T-helper 22 cell (primary cell): ENCODE data around the gene PDE6A.
"Not testable (repeated sequence)": the region's sequence is repeated elsewhere in the genome, so short reads cannot be mapped to it uniquely, and the experiment has no call there.

Source experiments
- DNase-seq: peaks from one replicate; pipeline ENCODE4 v3.0.0-alpha.2; 2020; ENCODE audit warnings: low read depth

PDE6A gene

DNA sequence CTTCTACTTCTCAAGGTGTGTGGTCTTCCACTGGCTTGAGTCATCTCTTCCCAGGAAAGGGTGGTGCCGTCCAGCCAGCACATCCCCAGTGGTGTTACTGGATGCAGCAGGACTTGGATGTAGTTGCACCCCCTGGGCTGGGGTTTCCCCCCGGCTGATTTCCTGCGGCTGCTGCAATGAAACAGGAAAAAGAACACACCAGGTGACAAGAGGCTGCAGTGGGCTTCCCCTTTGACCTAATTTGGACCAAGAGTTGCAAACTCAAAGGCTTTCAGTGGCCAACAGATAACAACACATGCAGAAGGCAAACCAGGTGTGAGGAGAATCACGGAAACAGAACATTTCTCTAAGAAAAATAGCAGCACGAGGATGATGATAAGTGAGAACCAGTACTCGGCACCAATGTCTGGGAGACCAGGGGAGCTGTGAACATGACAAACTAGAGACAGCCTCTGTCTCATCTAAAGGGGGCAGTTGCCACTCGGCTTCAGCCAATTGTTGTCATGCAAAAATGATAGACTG, 83.7 kb downstream of the PDE6A start:
- no peak for DNase-seq

DNA sequence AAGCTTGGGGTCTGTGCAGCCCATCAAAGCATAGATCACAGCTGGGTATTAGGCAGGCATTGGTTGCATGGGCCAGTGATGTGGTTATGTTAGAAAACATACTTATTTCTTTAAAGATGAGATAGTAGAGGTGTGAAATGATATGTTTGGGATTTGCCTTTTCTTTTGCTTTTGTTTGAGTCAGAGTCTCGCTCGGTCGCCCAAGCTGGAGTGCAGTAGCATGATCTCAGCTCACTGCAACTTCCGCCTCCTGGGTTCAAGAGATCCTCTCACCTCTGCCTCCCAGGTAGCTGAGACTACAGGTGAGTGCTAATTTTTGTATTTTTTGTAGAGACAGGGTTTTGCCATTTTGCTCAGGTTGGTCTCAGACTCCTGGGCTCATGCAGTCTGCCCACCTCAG, 84.8 kb downstream of the PDE6A start:
- DNase-seq: no peak

DNA sequence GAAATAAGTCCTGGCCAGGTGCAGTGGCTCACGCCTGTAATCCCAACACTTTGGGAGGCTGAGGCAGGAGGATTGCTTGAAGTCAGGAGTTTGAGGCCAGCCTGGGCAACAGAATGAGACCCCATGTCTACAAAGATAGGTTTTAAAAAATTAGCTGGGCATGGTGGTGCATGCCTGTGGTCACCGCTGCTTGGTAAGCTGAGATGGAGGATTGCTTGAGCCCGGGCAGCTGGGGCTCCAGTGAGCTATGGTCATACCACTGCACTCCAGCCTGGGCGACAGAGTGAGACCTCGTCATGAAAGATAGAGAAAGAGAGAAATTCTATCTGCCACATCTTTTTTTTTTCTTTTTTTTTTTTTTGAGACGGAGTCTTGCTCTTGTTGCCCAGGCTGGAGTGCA, 86.1 kb downstream of the PDE6A start:
- not testable (repeated sequence) for DNase-seq

DNA sequence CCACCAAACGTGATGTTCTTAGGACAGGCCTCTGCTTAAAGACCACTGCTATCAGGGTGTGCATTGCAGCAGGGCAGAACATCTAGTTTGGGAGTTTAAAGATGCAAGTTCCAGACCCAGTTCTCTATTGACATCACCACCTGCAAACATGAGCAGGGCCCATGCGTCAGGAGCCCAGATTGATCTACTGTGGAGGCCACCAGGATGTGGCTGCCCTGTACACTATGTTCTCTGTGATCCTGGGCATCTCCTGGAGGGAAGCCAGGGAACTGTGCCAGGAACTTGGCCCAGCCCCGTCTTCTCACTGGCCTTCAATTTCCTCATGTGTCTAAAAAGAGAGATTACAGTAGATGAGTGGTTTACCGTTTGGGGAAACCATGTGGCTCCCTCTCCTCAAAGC, 87.1 kb downstream of the PDE6A start:
- no peak for DNase-seq

DNA sequence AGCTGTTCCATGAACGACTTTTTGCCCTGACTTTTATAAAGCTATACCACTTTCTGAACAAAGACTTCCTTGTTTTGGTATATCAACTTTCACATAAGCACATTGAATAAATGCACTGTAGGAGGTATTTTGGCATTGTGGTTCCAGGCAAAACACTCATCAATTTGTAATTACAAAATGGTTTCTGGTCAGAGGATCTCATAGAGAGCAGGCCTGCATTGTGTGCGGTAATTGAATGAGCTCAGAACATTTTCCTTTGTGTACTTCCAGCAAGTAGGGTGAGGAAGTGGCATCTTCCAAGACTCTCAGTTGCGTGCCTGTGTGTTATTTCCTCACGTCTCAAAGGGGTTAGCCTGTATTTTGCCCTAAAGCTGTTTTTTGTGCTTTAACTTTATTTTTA, 89.2 kb downstream of the PDE6A start:
- DNase-seq: no peak

DNA sequence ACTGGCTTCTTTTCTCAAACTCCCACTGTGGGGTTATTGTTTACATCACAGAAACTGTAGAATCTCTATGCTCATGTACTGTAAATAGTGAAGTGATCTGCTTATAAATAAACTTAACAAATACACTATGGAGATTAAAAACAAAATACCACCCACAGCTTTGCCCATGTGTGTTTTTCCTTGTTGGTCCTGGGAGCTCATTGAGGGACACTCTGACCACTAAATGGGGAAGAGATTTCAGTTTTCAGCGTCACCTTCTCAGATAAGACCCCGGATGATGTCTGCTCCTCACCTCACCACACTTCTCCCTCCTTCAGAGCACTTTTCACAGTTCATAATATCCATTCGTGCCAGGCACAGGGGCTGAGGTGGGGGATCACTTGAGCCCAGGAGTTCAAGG, 89.7 kb downstream of the PDE6A start:
- DNase-seq: no peak

DNA sequence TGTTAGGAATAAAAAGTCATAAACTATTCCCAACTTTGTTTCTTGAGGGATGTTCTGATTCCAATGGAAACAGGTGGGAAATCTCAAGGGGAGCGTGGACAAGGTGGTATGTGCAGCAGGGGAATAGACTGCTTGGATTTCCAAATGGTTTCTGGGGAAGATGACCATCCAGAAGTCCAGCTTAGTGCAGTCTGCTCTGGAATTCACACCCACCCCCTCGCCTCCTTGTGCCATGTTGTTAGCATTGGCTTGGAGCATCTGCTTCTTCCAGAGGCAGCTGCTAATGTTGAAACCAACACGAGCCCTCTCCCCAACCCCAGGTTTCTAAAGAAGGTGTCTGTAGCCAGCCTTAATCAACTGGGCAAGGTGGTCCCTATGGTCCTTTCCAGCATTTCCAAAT, 90.9 kb downstream of the PDE6A start:
- no peak for DNase-seq

DNA sequence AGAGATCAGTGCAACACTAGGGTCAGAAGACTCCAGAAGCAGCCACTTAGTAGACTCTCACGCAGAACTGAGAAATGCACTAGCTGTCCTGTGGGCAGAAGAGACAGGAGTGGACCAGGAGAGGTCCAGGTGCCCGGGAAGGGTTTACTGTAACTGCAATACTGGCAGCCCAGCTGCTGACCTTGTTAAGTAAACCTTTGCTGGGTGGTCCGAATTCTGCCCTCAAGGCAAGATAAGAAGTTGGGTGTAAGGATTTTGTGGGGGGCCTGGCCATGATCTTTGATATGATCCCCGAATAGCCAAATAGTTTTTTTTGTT, 91.3 kb downstream of the PDE6A start:
- DNase-seq: no peak

DNA sequence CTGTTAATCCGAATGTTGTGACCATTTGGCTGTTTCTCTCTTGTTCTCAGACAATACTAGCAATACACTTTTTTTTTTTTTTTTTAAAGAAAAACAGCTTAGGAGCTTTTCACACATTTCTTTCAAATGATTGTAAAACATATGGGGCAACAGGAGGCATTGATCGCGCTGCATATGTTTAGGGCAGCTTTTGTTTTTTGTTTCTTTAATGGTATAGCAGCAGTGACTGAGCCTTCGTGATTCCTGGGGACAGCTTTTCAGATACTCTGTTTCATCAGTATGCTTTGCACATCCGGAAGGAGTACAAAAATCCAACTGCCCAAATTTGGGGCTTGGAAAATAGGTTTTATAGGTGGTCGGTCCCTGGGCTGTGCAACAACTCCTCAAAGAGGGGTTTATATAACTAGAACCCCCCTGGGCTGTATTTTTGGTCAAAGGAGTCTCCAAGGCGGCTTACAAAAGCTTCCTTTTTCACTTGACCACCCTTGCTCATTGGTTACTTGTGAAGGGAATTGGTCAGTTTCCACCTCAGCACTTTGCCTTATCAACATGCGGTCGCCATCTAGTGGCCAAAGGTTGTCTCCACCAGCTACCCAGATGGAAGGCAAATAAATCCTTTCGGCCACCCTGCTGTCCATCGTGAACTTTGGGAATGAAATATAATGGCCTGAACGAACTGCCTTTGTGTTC, 91.8 kb downstream of the PDE6A start:
- no peak for DNase-seq

DNA sequence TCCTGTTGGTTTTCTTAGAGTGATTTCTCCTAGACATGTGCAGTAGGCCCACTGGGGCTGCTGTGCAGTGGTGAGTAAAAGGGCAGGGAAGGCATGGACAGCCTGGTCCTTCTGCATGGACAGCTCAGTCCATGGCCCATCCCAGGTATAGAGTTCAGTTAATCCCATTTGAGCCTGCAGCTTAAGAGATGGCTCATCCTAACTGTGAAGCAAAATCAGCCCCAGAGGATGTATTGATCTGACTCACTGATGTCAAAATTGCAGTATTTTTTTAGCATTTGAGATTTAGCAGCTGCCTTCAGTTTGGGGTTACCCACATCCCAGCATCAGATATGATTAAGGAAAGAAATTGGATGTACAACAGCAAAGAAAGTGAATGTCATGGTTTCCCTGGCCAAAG, 93.4 kb downstream of the PDE6A start:
- DNase-seq: no peak

DNA sequence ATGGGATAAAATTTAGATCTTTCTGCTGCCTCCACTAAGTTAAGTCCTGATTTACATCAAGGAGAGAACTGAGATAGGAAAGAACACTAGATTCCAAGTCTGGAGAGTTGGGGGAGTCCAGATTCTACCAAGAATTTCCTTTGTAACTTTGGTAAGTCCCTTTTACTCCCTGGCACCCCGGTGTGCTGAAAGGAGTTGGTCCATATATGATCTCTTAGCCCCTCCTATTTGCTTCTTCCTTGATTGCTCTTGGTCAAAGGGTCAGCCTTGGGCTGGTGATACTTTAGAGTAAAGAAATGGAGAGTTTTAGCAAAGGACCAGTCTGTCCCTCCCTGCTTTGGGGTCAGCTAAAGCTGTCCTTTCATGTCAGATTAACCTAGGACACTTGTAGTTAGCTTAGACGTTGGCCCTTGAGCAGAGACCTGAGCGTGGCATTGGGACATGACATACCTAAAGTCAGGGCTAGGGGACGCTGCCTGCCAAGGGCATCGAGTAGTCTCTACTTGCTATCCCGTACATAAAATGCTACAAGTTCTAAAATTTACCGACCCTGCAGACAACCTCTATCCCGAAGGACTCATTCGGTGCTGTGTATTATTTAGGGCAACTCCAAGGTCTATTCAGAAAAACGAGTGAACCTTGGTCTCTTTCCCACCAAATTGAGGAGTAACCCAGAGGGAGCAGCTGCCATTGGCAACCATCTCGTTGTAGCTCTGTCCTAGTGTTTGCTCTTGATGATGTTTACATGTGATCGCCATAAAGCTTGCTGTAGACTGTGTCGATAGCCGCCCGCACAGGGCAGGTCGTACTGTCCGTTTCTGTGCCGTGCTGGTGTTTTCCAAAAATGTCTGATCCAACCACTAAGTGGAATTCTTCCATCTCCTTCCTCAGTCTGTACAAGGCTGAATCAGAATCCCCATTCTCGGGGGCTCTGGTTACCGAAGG, 94.4 kb downstream of the PDE6A start:
- DNase-seq: no peak

DNA sequence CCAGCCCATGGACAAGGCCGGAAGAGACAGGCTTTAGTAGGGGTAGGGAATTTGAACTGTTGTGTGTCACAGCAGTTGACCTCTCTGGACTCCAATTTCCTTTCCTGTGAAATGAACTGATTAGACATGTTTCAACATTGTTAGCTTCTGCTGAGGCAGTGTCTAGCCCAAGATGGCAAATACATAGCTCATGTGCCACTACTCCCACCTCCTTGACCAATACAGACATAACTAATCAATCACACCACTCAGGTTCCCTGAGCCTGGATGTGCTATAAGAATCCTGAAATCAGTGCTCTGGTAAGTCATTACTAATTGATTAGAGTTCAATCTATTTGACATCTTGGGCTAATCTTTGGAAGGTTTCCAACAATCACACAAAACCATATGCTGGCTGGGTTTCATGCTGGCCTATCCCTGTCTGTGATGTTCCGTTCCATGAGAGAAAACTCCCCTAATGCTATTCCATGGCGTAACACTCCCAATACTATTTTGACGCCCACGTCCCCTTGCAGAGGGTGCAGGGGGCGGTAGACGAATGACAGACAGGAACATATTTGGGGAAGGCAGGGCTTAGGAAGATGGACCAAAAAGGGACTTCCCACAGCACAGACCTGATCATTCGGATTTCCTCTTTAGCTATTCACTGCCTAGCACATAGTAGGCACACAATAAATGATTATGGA, 95.2 kb downstream of the PDE6A start:
- DNase-seq: no peak

DNA sequence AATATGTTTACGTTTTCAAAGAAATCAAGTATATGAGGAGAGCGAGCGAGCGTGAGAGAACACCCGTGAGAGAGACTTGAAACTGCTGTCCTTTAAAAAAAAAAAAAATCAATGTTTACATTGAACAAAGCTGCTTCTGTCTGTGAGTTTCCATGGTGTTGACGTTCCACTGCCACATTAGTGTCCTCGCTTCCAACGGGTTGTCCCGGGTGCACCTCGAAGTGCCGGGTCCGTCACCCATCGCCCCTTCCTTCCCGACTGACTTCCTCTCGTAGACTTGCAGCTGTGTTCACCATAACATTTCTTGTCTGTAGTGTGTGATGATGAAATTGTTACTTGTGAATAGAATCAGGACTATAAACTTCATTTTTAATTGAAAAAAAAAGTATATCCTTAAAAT, 97.0 kb downstream of the PDE6A start:
- no peak for DNase-seq

DNA sequence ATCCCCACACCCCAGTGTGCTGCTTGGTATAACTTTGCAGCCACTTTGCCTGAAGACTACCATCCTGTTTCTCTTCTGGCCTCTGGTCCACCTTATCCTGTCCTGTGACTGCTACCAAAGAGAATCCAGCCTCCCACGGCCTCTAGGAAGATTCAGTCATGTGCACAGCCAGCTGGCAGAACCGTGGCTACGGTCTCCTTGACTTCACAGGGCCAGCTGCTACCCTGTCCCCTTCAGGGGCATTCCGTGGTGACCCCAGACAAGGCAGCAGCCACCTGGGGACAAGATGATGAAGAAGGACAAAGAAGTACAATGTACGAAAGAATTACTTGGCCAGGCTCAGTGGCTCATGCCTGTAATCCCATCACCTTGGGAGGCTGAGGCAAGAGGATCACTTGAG, 98.6 kb downstream of the PDE6A start:
- no peak for DNase-seq

DNA sequence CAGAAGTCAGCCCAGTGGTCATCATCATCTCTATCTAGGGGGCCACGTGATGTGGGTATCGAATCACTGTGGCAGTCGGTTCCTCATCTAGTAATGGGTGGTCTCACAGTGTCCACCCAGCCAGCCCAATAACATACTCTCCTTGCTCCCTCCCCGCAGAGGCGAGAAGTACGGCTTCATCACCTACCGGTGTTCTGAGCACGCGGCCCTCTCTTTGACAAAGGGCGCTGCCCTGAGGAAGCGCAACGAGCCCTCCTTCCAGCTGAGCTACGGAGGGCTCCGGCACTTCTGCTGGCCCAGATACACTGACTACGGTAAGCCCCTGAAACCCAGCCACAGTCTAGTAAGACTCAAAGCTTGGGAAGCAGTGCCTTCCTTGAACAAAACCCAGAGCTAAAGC, 99.0 kb downstream of the PDE6A start:
- no peak for DNase-seq

DNA sequence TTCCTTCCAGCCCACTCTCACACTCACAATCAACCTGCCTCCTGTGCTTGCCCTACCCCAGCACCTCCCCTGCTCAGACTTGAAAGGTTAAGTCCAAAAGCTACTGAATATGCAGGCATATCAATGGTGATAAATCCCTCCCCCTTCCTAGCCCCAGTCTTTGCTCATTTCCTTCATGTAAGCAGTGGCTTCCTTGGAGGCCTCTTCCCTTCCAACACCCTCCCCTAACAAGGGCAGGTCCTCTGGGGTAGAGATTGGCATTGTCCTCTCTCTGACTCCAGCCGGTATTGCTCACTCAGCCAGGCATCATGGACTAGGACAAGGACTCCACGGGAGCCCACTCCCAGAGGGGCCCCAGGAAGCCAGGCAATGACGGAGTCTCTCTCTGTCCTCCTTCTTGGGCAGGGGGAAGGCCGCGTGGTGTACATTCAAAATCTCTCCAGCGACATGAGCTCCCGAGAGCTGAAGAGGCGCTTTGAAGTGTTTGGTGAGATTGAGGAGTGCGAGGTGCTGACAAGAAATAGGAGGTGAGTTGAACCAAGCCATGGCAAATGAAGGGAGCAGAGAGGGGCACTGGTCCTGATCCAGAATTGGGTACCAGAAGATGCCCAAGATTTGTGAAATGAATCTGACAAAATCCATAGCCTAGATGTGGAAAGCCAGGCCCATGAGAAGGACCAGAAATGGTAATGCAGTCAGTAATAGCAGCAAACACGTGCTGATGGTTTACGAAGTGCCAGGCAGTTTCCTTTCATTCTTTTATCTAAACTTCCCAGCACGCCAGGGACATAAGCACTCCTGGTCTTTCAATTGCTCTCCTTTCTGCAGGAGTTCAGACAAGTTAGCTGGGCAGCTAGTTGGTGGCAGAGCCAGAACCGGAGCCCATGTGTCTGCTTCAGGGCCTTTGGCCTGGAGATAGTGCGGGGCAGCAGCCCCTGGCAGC, 102.5 kb downstream of the PDE6A start:
- DNase-seq: no peak

DNA sequence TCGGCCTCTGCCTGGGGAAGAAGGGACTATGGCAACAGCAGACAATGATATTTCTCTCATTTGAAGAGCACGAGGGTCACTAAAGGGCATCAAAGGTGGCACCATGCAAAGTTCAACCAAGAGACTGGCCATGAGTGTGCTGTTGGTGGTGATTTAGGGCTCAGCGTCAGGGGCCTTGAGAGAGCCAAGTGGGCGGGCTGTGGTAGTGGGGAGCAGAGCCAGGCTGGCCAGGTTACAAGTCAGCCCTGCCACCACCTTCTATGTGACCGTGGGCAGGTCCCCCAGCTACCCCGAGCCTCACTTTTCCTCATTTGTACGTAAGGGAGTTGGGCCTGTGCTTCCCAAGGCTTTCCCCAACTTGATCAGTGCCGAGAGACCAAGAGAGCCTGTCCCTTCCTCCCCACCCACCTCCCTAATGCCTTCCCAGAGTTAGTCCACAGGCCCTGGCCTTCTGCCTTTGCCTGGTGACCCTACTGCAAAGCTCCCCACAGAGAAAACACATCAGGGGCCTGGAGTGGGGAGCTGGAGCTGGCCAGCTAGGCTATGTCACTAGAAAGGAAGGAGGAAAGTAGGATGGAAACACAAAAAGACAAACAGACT, 104.3 kb downstream of the PDE6A start:
- DNase-seq: no peak

DNA sequence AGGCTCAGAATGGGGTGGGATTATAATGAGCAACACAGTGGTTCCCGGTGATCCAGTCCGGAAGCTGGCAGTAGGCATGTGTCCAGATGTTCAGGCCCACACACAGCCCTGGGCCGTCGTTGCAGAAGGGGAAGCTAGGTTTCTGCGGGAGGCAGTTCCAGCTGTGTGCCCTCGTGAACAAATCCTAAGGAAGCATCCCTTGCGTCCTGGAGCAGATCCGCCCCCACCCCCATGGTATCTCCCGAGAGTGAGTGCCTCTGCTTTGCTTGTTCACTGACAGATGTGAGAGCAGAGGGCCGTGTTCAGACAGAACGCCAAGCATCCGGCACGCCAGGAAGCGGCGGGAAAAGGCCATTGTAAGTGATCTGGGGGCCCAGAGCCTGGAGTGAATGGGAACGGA, 104.8 kb downstream of the PDE6A start:
- no peak for DNase-seq

DNA sequence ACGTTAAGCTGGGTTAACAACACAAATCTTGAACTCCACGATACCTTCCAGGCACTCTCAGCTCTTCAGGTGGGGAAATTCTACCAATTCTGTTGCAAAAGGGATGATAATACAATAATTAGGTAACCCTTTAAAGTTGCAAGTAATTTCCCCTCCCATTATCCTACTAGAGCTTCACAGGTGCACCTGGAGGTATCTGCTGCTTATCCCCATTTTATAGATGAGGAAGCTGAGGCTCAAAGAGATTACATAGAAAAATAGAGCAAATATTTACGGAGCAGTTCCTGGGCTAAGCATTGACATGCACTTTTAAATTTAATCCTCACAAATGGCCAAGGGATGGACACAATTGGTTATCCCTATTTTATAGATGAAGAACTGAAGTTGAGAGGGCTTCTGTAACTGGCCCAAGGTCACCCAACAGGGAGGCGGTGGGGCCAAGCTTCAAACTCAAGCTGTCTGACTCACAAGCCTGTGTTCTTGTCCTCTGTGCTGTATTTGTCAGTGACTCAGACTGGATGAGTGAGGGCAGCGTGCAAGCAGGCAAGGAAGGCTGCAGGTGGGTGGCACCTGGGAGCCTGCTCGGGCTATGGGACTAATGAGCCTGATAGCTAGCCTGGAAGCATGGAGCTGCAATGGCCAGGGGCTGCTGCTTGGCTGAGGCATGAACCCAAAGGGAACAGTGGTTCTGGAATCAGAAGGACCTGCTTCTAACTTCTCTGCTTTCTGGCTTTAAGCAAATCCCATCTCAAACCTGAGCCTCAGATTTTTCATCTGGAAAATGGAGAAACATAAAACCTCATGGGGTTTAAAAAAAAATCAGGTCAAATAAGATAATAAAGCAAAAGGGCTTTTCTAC, 105.5 kb downstream of the PDE6A start:
- DNase-seq: no peak

DNA sequence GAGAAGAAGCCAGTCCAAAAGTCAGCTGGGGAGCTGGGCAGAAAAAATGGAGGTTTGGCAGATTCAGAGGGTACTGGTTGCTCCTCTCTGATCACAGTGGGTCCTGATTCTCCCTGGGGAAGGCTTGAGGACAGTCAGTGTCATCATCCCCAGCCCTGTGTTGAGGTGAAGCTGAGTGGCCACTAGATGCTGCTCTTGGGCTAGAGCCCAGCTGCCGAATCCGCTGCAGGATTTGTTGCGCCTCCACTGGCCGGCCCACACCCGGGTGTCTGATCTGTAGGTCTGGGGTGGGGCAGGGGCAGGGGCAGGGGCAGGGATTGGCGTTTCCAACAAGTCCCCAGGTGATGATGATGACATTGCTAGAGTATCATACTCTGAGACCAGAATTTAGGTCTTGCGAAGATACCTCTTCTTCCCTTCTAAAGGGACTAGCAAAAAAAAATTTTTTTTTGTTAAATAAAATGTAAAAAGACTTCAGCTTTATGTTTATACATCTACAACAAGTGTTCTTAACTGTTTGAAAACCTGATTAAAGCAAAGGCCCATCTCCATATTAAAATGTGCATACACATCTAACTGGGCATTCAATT, 106.8 kb downstream of the PDE6A start:
- no peak for DNase-seq
